ENCODE measurements around the gene SYNCRIP. TPM values are rescaled to one million over a fixed set of nuclear protein-coding genes. Genes with fewer than 3 reads are reported as not detected.

Gene SYNCRIP
- total and polyA plus RNA-seq, 2 of the 13 experiments (the other 11 are each of a cell fraction or from before 2014, with no cell fraction given): 8.1 to 112 TPM

- TF ChIP-seq GMEB2 (CRISPR knock-in tag; IDR thresholded peaks at IDR 0.05; ENCODE audit: low read depth) (peak; percentile 79), RFX1 (IDR thresholded peaks at IDR 0.05) (no peak), PHF5A (CRISPR knock-in tag; IDR thresholded peaks at IDR 0.05; ENCODE audit: low read depth, unreplicated experiment) (peak; percentile 23), KAT7 (CRISPR knock-in tag; IDR thresholded peaks at IDR 0.05; ENCODE audit: borderline replicate concordance) (peak; percentile 48; the same call in 1 of the 2 replicates), NR2C2 (CRISPR knock-in tag; IDR thresholded peaks at IDR 0.05; ENCODE audit: borderline replicate concordance) (no peak), ZNF572 (CRISPR knock-in tag; IDR thresholded peaks at IDR 0.05) (0 out of 2 replicates have a peak, but pooled peaks have one; percentile 8), PRDM10 (CRISPR knock-in tag; IDR thresholded peaks at IDR 0.05; ENCODE audit: low read depth) (no peak; the same call in 1 of the 2 replicates), TCF7L2 (IDR thresholded peaks at IDR 0.05; ENCODE audit: low read depth, low read length) (no peak), ZNF207 (IDR thresholded peaks at IDR 0.05; ENCODE audit: borderline replicate concordance) (no peak), ZC3H13 (CRISPR knock-in tag; IDR thresholded peaks at IDR 0.05) (peak; percentile 67; the same call in 1 of the 2 replicates), MAFK (conservative IDR thresholded peaks at IDR 0.05 in 1 of 2, IDR thresholded peaks at IDR 0.05 in 1 of 2; ENCODE audit: low read length in 2 of 2) (no peak), CBX2 (IDR thresholded peaks at IDR 0.05; ENCODE audit: low read depth, low read length) (peak; percentile 47; the same call in 1 of the 2 replicates), CBX2 (CRISPR knock-in tag; IDR thresholded peaks at IDR 0.05; ENCODE audit: low read depth) (no peak), ZFP90 (CRISPR knock-in tag; IDR thresholded peaks at IDR 0.05; ENCODE audit: borderline replicate concordance) (peak; percentile 89), RORA (CRISPR knock-in tag; IDR thresholded peaks at IDR 0.05) (no peak), ZBTB42 (CRISPR knock-in tag; IDR thresholded peaks at IDR 0.05) (peak; percentile 92), ETS1 (CRISPR knock-in tag; IDR thresholded peaks at IDR 0.05) (no peak), HOXA9 (CRISPR knock-in tag; IDR thresholded peaks at IDR 0.05; ENCODE audit: borderline replicate concordance) (peak; percentile 90), BCL6 (CRISPR knock-in tag; IDR thresholded peaks at IDR 0.05) (peak; percentile 40; the same call in 1 of the 2 replicates), ATAD3A (CRISPR knock-in tag; IDR thresholded peaks at IDR 0.05) (no peak), ZNF567 (CRISPR knock-in tag; IDR thresholded peaks at IDR 0.05; ENCODE audit: borderline replicate concordance) (peak; percentile 94), ZNF816 (CRISPR knock-in tag; IDR thresholded peaks at IDR 0.05; ENCODE audit: borderline replicate concordance) (no peak), MTF1 (CRISPR knock-in tag; IDR thresholded peaks at IDR 0.05) (peak; percentile 73; the same call in 1 of the 2 replicates), AGO2 (optimal IDR thresholded peaks at IDR 0.05; ENCODE audit: low read depth, low read length) (peak; percentile 66)
These were observed 36.1 kb upstream of the SYNCRIP start (continued) for GRCh38 chr6:85678602-85679444.

Data from HepG2 (cell line).